ENCODE measurements around the gene MEN1.

Gene MEN1

GRCh38 chr11:64759722-64760719, 50.3 kb downstream of the MEN1 start, which contains the start of gene PYGM:
Gene PYGM, minus strand, starts transcription at chr11:64759974. Its CDS starts 76 bp downstream, at chr11:64759898.
- DNase-seq = peak; percentile 40

- DNase-seq = no peak
Measured at GRCh38 chr11:64759131-64759721, 51.1 kb downstream of the MEN1 start.

- no peak for DNase-seq
Measured at GRCh38 chr11:64758330-64759079, 51.8 kb downstream of the MEN1 start.

GRCh38 chr11:64757549-64758329, 52.6 kb downstream of the MEN1 start:
- DNase-seq = no peak

GRCh38 chr11:64755681-64756361, 54.5 kb downstream of the MEN1 start:
- DNase-seq = no peak

- DNase-seq = no peak
Measured at GRCh38 chr11:64754919-64755662, 55.3 kb downstream of the MEN1 start.

- DNase-seq = no peak
Measured at GRCh38 chr11:64754124-64754918, 56.0 kb downstream of the MEN1 start.

Measured in DMS53 (cell line).